SHP77 treated with DMSO at 0.1 percent for 48 hours (cell line): ENCODE data around the gene SMS.
"Not testable (repeated sequence)": the region's sequence is repeated elsewhere in the genome, so short reads cannot be mapped to it uniquely, and the experiment has no call there.

ENCODE experiments used
- DNase-seq: peaks from one replicate; lab custom pipeline; 2025; lab: John Stamatoyannopoulos, UW

The SMS gene

GRCh38 chrX:21950557-21950956, 10.0 kb downstream of the SMS start:
- not testable (repeated sequence) for DNase-seq

- DNase-seq = no peak
These were observed 12.1 kb downstream of the SMS start for GRCh38 chrX:21952624-21953023.

GRCh38 chrX:21953195-21953830, 12.8 kb downstream of the SMS start:
- DNase-seq = not testable (repeated sequence)

DNA sequence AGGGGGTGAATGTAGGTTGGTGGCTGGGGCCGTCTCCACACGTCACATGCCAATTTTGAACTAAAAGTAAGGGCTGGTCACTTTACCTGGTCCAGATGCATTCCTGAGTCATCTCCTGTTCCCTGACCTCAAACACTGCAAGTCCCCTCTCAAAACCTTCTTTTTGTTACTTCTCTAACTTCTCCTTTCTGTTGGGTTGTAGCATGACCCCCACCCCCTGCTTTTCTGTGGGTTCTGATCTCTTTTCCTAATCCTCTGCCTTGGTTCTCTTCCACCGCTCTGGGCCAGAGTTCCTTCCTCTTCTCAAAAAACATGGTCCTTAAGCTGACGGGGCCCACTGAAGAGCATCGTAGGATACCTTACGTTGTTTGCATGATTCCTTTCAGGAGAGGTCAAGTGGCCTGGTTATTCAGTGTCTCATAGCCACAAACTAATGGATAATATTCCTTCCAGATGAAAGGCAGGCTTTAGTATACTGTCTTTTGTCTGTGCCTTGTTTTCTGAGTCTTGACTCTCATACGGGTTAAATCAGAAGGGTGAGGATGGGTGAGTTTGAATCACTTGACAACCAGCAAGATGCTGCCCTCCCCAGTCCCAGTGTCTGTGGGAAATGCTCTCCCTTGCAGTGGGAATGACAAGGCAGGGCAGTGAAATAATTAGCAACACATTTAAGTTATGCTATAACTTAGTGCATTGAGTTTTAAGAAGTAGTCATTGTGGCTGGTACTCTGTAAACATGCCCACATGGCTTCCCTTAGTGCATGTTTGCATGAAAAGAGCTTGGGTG, 15.1 kb downstream of the SMS start:
- DNase-seq = no peak

DNA sequence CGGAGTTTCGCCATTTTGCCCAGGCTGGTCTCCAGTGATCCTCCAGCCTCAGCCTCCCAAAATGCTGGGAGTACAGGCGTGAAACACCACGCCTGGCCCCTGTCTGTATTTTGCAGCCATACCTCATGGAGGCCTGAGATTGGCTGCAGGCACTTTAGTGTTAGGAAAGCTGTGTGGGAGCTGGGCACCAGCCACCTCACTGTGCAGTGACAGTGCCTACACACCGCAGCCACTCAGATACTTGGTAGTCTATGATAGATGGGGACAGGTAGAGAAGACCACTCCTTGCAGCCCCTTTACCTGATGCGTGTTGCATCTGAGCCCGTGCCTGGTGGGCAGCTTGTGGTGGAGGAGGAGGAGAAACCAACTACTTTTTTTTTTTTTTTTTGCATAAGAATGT, 16.3 kb downstream of the SMS start:
- no peak for DNase-seq

GRCh38 chrX:21958187-21958586, 17.7 kb downstream of the SMS start:
- DNase-seq = no peak

DNA sequence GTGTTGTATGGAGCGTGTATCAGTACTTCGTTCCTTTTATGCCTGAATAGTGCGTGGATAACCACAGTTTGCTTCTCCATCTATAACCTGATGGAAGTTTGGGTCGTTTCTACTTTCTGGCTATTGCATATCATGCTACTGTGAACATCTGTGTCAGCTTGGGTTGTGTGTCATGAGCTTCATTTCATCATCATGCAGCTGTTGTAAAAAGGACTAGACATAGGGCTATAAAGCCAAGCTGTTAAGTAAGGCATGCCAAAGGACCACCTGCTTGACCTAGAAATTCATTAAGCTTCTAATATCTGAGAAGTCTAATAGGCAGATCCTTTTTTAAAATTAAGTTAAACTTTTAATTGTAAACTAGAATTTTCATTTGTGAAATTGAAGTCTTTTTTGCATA, 18.4 kb downstream of the SMS start:
- DNase-seq = no peak

DNA sequence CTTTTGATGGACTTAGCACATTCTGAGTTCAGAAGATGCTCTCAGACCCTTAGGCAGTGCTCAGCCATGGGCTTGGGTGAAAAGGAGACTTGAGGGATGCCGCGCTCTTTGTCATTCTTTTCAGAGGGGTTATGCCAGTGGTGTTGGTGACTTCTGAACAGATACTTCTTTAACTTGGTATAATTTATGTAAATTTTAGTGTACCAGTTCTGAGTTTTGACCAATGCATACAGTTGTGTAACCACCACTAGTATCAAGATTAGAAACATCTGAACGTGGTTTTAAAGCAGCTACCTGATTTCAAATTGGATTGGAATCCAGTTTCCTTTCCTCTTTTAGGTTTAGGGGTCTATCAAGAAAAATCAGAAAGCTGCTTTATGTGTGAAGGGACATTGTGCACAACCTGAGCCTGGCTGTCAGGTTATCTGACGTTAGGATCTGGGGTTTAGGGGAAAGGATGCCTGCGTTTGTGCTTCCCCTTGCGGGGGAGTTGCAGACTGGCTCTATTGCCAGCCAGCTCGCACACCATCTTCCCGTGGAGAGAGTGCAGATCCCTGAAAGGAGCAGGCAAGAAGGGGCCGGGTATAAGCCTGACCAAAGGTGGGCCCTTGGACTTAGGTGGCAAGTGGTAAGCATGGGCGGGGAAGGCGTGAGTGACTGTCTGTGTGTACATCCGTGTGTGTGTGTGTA, 19.0 kb downstream of the SMS start:
- no peak for DNase-seq

DNA sequence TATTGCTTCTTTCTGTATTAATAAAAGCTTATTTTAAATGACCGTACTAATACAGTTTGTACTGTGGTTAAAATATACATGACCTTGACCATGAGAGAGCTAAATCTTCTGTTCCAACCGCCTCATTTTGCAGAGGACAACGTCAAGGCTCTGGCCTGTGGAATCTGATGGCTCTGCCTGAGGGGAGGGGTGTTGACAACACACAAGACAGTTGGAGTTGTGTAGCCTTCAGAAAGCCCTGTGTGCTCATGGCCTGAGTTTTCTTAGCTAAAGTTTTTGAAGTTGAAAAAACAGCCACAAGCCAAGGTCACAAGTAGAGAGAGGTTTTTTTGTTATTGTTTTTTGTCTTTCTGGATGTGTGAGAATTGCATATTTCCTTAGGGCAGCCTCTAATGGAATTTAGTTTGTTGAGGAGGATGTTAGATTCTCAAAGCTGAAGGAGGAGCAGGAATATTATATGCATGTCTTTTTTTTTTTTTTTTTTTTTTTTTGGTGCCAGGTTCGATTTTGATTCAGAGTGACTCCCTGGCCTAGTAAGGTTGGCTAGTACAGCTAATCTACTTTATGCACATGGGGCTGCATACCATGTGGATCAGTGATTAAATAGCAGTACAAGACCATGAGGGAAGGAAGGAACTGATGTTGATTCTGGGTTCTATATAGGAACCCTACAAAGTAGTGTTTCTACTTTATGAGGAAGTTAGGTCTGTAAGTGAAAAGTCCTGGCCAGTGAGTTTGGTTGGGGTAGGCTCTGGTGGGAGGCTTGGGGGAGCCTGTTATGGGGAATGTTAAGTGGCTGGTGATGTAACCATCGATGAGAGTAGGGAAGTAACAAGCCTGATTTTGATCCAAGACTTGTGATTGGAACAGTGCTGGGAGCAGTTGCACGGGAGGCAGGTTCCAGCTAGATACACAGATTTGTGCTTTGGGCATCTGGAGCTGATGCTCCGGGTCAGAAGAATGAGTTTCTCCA, 20.3 kb downstream of the SMS start:
- DNase-seq = no peak

GRCh38 chrX:21962361-21962760, 21.9 kb downstream of the SMS start:
- DNase-seq = no peak

GRCh38 chrX:21963269-21963668, 22.8 kb downstream of the SMS start:
- DNase-seq = no peak

GRCh38 chrX:21963731-21964405, 23.4 kb downstream of the SMS start:
- no peak for DNase-seq

DNA sequence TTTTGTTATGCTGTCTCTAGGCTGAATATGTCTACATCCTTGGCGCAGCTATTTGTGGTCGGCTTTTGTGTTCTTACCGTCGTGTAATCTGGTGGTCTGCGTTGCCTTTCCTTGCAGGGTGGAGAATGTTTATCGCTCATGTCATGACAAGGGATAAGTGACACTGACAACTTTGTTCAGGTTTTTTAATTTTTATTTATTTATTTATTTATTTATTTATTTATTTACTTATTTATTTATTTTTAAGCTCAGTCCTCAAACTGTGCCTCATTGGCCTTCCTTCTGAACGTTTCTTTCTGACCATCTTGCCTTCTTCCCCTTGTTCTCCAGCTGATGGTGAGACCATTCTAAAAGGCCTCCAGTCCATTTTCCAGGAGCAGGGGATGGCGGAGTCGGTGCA, 26.4 kb downstream of the SMS start:
- DNase-seq = no peak

DNA sequence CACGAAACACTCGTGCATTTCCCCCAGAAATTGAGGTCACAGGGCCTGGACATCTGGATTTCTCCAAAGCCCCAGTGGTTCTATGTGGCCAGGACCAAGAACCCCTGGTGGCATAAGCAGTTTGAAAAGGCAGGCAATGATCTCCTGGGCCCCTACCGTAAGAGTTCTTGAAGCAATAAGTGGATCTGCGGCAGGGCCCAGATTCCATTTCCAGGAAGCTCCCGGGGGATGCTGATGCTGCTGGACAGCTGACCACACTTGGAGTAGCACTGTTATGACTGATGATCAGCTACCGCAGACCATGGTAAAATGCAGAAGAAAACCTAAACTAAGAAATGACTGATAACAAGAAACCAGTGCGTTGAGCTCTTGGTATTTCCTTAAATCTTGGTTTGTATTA, 27.8 kb downstream of the SMS start:
- DNase-seq = no peak

DNA sequence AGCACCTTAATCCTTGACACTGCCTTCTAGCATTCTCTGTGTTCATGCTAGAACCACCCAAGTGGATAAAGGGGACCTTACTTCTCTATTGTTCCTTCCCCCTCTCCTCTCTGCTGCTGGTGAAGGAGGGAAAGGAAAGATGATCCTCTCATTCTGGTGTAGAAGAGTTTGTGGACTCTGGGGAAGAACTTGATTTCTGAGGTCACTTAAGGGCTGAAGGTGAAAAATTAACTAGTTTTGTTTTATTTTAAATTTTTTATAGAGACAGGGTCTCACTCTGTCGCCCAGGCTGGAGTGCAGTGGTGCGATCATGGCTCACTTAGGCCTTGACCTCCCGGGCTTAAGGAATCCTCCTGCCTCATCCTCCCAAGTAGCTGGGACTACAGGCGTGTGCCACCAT, 29.8 kb downstream of the SMS start:
- no peak for DNase-seq

DNA sequence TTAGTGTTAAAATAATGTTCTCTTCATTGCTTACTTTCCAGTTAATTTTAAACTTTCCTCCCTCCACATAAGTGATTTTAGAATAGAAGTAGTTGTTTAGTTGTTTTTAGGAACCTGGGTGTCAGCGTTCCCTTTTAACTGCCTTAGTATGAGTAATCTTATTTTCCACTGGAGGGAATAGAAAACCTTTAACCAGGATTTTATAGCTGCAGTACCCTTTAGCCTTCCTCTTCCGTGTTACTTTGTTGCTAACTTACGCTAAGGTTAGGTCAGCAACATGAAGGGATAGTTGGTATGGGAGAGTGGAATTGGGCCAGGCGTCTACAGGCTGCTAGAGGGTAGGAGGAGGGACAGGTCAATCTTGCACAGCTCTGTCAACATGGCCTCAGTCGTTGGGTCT, 31.5 kb downstream of the SMS start:
- no peak for DNase-seq

- no peak for DNase-seq
These were observed 32.2 kb downstream of the SMS start for GRCh38 chrX:21972721-21973120.

DNA sequence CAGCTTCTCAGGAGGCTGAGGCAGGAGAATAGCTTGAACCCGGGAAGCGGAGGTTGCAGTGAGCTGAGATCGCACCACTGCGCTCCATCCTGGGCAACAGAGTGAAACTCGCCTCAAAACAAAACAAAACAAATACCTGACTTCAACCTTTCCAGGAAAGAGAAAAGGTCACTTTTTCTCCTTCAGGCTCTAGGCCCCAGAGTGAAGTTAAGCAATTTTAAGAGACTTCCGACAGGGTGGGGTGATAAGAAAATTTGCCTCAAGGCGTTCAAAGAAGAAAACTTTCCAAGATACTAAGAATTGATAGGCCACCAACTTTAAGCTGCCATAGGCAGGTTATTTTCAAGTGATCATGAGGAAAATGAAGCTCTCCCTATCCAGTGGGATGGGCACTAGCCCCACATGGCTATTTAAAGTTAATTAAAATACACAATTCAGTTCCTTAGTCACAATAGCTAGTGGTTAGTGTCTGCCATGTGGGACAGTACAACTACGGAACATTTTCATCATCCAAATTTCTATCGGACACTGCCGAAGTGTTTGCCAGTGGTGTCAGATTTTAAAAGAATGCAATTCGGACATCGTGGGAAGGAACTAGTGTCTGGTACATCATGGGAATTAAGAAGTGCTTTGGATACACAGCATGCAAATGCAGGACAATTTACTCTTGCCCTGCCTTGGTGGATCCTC, 33.0 kb downstream of the SMS start:
- no peak for DNase-seq

DNA sequence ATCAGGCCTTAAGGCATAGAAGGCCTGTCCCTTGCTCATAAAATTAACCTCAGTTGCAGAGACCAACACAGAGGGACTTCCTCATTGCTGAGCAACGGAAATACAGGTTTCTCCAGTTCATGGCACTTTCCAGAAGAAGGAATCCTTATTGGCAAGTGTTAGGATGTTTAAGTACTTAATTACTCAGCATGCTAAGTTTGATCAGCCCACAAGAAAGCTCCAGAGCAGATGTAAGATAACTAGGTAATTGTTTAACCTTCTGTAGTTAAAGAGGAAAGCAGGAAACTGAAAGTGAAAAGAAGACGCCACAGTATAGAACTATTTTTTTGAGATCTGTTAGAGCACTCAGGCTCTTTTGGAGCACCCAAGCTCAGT, 33.5 kb downstream of the SMS start:
- DNase-seq = no peak

DNA sequence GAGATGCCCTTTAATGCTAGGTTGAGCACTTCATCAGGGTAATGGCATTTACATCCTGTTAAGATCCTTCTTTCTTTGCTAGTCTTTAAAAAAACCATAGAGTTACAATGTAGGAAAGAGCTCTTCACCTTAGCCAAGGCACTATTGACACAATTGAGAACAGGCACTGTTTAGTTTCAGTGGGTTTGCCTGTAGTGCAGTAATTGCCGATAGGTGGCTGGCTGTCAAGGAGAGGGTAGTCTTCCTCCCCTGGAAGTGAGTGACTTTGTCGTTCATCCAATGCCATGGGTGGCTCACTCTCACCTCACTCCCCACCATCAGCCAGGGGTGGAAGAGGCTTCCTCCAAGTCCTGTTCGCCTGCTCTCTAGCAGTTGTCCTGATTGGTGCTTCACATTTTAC, 34.7 kb downstream of the SMS start:
- no peak for DNase-seq

DNA sequence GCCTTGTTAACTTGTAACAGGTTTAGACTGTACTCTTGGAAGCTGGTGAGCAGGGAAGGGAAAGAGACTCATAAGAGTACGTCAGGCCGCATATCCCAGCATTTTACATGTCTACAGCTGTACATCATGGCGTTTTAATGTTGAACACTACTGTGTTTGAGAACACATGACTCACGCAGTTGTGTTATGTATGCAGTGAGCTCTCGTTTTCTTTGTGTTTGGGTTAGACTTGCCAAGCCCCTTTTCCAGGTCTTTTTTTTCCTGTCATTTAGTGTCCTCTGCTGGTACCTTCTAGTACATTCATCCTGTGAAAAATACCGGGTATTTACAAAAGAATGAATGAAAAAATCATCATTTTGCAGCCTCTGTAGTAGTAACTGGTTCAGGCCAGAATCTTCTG, 35.3 kb downstream of the SMS start:
- DNase-seq = no peak
